GM12801 (cell line): ENCODE results near the gene SLC5A7.

Experiments
- TF ChIP-seq, protein P1 (sequence below): IDR thresholded peaks from one replicate; pipeline ENCODE4 v1.5.1; 2011; ENCODE audit warnings: control low read depth; ENCODE audit not compliant: insufficient read length; ENCODE audit errors: extremely low read depth

Gene SLC5A7

DNA sequence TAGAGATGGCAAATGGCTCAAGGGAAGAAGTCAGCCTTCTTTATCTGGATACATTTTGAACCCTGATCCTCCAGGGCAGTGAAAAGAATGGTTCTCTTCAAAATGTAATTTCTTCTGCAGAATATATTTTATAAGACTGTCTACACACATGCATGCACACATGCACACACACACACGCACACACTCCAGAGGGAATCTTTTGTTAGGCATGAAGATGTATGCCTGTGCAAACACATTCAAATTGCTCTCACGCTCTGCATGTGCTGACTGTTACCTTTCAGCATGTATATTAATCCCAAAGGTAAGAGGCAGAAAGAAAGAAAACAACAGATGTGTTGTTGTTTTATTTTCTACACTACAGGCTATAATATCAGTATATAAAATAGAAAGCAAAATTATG is 43.2 kb downstream of the SLC5A7 start:
- TF ChIP-seq, protein P1, sequence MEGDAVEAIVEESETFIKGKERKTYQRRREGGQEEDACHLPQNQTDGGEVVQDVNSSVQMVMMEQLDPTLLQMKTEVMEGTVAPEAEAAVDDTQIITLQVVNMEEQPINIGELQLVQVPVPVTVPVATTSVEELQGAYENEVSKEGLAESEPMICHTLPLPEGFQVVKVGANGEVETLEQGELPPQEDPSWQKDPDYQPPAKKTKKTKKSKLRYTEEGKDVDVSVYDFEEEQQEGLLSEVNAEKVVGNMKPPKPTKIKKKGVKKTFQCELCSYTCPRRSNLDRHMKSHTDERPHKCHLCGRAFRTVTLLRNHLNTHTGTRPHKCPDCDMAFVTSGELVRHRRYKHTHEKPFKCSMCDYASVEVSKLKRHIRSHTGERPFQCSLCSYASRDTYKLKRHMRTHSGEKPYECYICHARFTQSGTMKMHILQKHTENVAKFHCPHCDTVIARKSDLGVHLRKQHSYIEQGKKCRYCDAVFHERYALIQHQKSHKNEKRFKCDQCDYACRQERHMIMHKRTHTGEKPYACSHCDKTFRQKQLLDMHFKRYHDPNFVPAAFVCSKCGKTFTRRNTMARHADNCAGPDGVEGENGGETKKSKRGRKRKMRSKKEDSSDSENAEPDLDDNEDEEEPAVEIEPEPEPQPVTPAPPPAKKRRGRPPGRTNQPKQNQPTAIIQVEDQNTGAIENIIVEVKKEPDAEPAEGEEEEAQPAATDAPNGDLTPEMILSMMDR = no peak

DNA sequence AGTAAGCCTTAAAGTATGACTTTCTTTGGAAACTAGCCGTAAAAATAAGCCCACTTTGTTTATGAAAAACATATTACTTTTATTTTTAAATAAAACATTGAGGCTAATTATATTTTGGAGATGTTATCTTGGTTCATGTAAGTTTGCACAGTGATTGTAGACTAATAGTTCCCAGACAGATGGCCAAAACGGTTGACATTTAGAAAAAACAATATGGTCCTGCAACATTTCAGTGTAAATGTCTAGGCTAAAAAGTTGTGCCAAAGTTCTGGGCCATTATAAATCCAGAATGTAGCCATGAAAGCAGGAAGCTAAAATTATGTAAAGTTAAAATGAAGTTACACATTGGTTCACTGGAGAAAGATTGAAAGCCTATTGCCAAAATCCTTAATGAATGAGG is 43.6 kb downstream of the SLC5A7 start:
- TF ChIP-seq, protein P1 = no peak

DNA sequence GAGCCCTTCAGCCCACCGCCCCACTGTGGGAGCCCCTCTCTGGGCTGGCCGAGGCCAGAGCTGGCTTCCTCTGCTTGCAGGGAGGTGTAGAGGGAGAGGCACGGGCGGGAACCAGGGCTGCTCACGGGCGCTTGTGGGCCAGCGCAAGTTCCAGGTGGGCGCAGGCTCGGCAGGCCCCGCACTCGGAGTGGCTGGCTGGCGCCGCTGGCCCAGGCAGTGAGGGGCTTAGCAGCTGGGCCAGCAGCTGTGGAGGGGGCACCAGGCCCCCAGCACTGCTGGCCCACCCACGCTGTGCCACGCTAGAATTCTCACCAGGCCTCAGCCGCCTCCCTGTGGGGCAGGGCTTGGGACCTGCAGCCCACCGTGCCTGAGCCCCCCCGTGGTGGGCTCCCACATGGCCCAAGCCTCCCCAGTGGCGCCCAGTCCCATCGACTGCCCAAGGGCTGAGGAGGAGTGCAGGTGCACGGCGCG is 45.2 kb downstream of the SLC5A7 start:
- TF ChIP-seq, protein P1 = no peak

DNA sequence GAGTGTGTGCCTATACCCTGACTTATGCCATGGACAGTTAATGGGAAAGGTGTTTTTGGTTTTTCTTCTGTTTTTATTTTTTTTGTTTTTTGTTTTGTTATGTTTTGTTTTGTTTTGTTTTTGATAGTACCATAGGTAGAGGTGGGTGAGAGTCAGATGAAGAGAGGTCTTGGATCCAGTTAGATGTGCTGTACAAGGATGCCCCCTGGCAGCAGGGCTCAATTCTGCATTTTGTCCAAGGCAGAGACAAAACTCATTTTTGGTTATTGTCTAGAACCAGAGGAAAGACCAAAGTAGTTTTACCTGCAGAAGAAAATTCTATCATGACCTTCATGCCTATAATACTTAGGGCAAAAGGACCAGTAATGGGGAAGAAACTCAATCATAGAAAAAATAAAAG is 48.5 kb downstream of the SLC5A7 start:
- TF ChIP-seq, protein P1 = no peak

DNA sequence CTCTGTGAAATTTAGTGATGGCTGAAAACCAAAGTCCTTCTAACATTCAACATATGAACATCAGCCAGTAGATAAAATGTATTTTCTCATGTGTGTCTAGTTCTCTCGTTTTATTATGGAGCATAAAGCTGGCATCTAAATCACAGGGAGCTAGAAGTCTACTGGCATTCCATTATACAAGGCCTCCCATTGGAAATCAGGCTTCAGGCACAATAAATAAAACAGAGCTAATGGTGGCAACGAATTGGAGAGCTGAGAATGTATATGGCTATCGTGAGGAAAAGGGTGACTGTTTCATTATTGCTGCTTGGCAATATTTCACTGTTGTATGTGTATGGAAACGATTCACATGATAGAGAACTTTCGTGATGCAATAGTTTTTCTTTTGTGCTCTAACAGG is 62.4 kb downstream of the SLC5A7 start:
- TF ChIP-seq, protein P1 = no peak

DNA sequence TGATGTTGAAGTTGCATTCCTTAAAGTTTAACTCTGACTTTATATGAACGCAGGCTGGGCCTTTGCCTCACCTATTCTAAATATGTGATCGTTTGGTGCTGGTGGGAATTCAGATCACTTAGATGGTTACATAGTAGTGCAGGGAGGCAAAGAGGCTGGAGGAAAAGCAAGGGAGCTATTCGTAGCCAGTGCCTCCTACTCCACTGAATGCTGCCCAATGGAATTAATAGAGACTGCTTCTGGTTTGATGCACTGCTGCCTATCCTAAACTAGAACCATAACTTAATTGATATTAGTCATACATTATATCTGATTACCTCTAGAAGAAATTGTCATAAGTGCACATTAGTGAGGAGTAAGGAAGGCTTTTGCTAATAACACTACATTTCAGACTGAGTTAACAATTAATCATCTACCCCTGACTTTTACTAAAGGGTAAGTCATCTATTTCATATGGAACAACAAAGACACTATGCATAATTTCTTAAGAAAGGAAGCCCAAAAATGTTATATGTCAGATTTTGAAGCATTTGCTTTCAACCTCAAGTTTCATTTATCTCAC is 72.3 kb downstream of the SLC5A7 start:
- TF ChIP-seq, protein P1 = no peak

DNA sequence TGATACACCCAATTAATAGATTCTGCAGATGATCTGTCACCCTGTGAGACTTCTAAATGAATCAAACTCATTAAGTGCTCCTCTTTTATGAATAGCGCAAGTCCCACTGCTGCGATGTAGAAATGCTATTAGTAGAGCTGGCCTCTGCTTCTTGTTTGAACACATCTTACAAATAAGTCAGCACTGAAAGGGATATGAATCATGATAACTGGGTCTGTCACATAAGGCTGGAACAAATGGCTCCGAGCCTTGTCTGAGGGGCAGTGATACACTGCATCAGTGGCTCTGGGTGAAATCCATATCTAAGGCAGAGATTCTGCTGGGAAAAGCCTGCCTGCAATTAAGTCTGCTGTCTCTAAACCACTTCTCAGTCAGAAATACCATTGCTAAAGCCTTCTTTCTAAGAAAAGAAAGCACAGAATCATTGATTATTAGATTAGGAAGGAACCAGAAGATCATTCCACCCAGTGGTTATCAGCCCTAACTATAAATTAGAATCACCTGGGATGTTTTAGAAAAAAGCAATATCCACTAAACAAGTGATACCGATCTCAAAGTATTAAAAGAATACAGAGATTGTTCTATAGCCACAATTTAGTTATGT is 75.2 kb downstream of the SLC5A7 start:
- TF ChIP-seq, protein P1 = no peak
